ENCODE measurements around the gene IQSEC3. TPM values are rescaled to one million over a fixed set of nuclear protein-coding genes. Genes with fewer than 3 reads are reported as not detected.

Gene IQSEC3
- total and polyA plus RNA-seq, 4 donors: 0.29 to 7.5 (median 1.5) TPM

- no peak overlapping the region for H3K27ac ChIP-seq (ENCODE audit: low read depth in 1 of 2, low read length in 1 of 2)
- no peak for DNase-seq
- H3K36me3 ChIP-seq (ENCODE audit: control insufficient read depth in 4 of 4, insufficient read depth in 4 of 4, low read length in 4 of 4): no peaks in the 10 kb centered on the region
- TF ChIP-seq CTCF (IDR thresholded peaks at IDR 0.05; ENCODE audit: control extremely low read depth, extremely low read depth): no peak
- no peak for ATAC-seq (ENCODE audit: insufficient read depth, low FRiP score)
- H3K9me3 ChIP-seq (ENCODE audit: control insufficient read depth in 4 of 4, insufficient read depth in 3 of 4, low read length in 3 of 4): peaks cover 0 to 1% (median 0%) of the 10 kb centered on the region in 4 donors
- H3K27me3 ChIP-seq (ENCODE audit: control insufficient read depth in 3 of 3, insufficient read depth in 3 of 3, low read length in 2 of 3): no peaks in the 10 kb centered on the region
- no peak overlapping the region for H3K4me3 ChIP-seq
- H3K9ac ChIP-seq (ENCODE audit: insufficient read depth in 1 of 2, low read length in 2 of 2): no peak overlapping the region
- H3K4me1 ChIP-seq (ENCODE audit: control insufficient read depth in 5 of 5, insufficient read depth in 5 of 5, low read length in 5 of 5): no peaks in the 10 kb centered on the region
- WGBS, 2 donors: 91 to 95% methylated on average over 7 of the region's 7 CpGs
These were observed 58.5 kb downstream of the IQSEC3 start for GRCh38 chr12:125075-125474.

GRCh38 chr12:125566-125965 lies 59.0 kb downstream of the IQSEC3 start:
- no peaks in the 10 kb centered on the region for H3K27me3 ChIP-seq (ENCODE audit: control insufficient read depth in 3 of 3, insufficient read depth in 3 of 3, low read length in 2 of 3)
- ATAC-seq (ENCODE audit: insufficient read depth, low FRiP score): no peak
- no peaks in the 10 kb centered on the region for H3K36me3 ChIP-seq (ENCODE audit: control insufficient read depth in 4 of 4, insufficient read depth in 4 of 4, low read length in 4 of 4)
- DNase-seq: no peak
- no peak overlapping the region for H3K4me3 ChIP-seq
- H3K4me1 ChIP-seq (ENCODE audit: control insufficient read depth in 5 of 5, insufficient read depth in 5 of 5, low read length in 5 of 5): no peaks in the 10 kb centered on the region
- TF ChIP-seq CTCF (IDR thresholded peaks at IDR 0.05; ENCODE audit: control extremely low read depth, extremely low read depth): no peak
- WGBS, 2 donors: 68 to 92% methylated on average over 22 to 23 of the region's 23 CpGs
- H3K9me3 ChIP-seq (ENCODE audit: control insufficient read depth in 4 of 4, insufficient read depth in 3 of 4, low read length in 3 of 4): peaks cover 0 to 4% (median 0%) of the 10 kb centered on the region in 4 donors
- H3K27ac ChIP-seq (ENCODE audit: low read depth in 1 of 2, low read length in 1 of 2): no peak overlapping the region
- H3K9ac ChIP-seq (ENCODE audit: insufficient read depth in 1 of 2, low read length in 2 of 2): no peak overlapping the region

- H3K4me3 ChIP-seq: no peak overlapping the region
- H3K27ac ChIP-seq (ENCODE audit: low read depth in 1 of 2, low read length in 1 of 2): no peak overlapping the region
- H3K36me3 ChIP-seq (ENCODE audit: control insufficient read depth in 4 of 4, insufficient read depth in 4 of 4, low read length in 4 of 4): no peaks in the 10 kb centered on the region
- H3K27me3 ChIP-seq (ENCODE audit: control insufficient read depth in 3 of 3, insufficient read depth in 3 of 3, low read length in 2 of 3): no peaks in the 10 kb centered on the region
- DNase-seq (no peak), ATAC-seq (ENCODE audit: insufficient read depth, low FRiP score) (no peak)
- H3K9me3 ChIP-seq (ENCODE audit: control insufficient read depth in 4 of 4, insufficient read depth in 3 of 4, low read length in 3 of 4): peaks cover 0 to 4% (median 0%) of the 10 kb centered on the region in 4 donors
- H3K4me1 ChIP-seq (ENCODE audit: control insufficient read depth in 5 of 5, insufficient read depth in 5 of 5, low read length in 5 of 5): no peaks in the 10 kb centered on the region
- no peak for TF ChIP-seq CTCF (IDR thresholded peaks at IDR 0.05; ENCODE audit: control extremely low read depth, extremely low read depth)
- no peak overlapping the region for H3K9ac ChIP-seq (ENCODE audit: insufficient read depth in 1 of 2, low read length in 2 of 2)
- whole genome bisulfite sequencing, 2 donors: 54 to 55% methylated on average over 5 of the region's 5 CpGs
These were observed 61.5 kb downstream of the IQSEC3 start for GRCh38 chr12:128079-128478.

- Histone ChIP-seq H3K27me3 (ENCODE audit: control insufficient read depth in 3 of 3, insufficient read depth in 3 of 3, low read length in 2 of 3) (no peaks in the 10 kb centered on the region), H3K9me3 (ENCODE audit: control insufficient read depth in 4 of 4, insufficient read depth in 3 of 4, low read length in 3 of 4) (peaks cover 0 to 4% (median 0%) of the 10 kb centered on the region in 4 donors), H3K36me3 (ENCODE audit: control insufficient read depth in 4 of 4, insufficient read depth in 4 of 4, low read length in 4 of 4) (no peaks in the 10 kb centered on the region), H3K4me3 (no peak overlapping the region), H3K4me1 (ENCODE audit: control insufficient read depth in 5 of 5, insufficient read depth in 5 of 5, low read length in 5 of 5) (no peaks in the 10 kb centered on the region), H3K27ac (ENCODE audit: low read depth in 1 of 2, low read length in 1 of 2) (no peak overlapping the region), H3K9ac (ENCODE audit: insufficient read depth in 1 of 2, low read length in 2 of 2) (no peak overlapping the region)
- ATAC-seq (ENCODE audit: insufficient read depth, low FRiP score) (no peak), DNase-seq (no peak)
- no peak for TF ChIP-seq CTCF (IDR thresholded peaks at IDR 0.05; ENCODE audit: control extremely low read depth, extremely low read depth)
- WGBS, 2 donors: 72 to 89% methylated on average over 10 of the region's 10 CpGs
These were observed 62.4 kb downstream of the IQSEC3 start for GRCh38 chr12:129001-129400.
